ENCODE data around the gene HECTD4. TPM values are rescaled to one million over a fixed set of nuclear protein-coding genes. Genes with fewer than 3 reads are reported as not detected.

Gene HECTD4
- total RNA-seq, 2 donors from 2014 or later: 14.8 to 16.5 TPM

- Histone ChIP-seq H3K27me3 (no peaks in the 10 kb centered on the region), H3K27ac (no peak overlapping the region), H3K4me1 (peaks cover 0 to 12% of the 10 kb centered on the region in 2 donors), H3K36me3 (peaks cover 51% of the 10 kb centered on the region), H3K9me3 (no peaks in the 10 kb centered on the region), H3K4me3 (no peak overlapping the region)
- DNase-seq (ENCODE audit: low spot score): no peak
- TF ChIP-seq, protein P1, sequence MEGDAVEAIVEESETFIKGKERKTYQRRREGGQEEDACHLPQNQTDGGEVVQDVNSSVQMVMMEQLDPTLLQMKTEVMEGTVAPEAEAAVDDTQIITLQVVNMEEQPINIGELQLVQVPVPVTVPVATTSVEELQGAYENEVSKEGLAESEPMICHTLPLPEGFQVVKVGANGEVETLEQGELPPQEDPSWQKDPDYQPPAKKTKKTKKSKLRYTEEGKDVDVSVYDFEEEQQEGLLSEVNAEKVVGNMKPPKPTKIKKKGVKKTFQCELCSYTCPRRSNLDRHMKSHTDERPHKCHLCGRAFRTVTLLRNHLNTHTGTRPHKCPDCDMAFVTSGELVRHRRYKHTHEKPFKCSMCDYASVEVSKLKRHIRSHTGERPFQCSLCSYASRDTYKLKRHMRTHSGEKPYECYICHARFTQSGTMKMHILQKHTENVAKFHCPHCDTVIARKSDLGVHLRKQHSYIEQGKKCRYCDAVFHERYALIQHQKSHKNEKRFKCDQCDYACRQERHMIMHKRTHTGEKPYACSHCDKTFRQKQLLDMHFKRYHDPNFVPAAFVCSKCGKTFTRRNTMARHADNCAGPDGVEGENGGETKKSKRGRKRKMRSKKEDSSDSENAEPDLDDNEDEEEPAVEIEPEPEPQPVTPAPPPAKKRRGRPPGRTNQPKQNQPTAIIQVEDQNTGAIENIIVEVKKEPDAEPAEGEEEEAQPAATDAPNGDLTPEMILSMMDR (IDR thresholded peaks at IDR 0.05): no peak
Observed at GRCh38 chr12:112188130-112188830, 194.0 kb downstream of the HECTD4 start.

DNA sequence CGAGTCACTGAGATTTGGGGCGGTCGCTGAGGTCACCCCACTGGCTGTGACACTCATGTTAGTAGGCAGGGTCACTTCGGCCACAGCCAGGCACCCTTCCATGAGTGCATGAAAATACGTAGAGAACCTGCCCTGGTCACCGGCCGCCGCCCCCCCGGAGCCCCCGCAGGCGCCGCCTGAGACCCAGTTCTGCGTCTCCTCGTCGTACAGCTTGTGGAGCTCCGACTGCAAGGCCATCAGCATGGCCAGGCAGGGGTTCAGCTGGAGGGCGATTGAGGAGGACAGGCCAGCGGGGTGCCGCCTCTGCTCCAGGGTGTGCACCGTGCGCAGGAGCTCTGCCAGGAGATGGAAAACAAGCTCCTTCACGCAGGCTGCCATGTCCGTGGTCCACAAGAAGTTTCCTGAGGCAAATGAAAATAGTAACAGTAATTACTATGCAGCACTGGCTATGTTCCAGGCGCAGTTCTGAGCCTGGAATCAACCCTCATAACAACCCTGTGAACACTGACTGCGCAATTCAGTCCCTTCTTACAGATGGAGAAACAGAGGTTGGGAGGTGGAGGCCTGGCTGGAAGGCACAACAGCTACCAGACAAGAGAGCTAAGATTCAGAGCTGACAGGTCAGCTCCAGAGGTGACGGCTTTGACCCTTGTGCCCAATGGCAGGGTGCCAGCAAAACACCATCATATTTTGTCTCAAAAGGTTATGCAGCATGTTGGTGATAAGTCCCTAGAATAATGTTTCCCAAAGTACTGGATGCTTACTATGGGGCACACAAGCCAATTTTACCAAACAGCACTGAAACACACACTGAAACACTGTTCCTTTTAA lies 196.9 kb downstream of the HECTD4 start:
- no peaks in the 10 kb centered on the region for H3K9me3 ChIP-seq
- no peaks in the 10 kb centered on the region for H3K27me3 ChIP-seq
- TF ChIP-seq, protein P1 (IDR thresholded peaks at IDR 0.05): no peak
- H3K27ac ChIP-seq: no peak overlapping the region
- peaks cover 43% of the 10 kb centered on the region for H3K36me3 ChIP-seq
- no peaks in the 10 kb centered on the region for H3K4me1 ChIP-seq
- DNase-seq (ENCODE audit: low spot score): no peak
- no peak overlapping the region for H3K4me3 ChIP-seq

GRCh38 chr12:112184056-112184887 lies 198.0 kb downstream of the HECTD4 start:
- no peak overlapping the region for H3K27ac ChIP-seq
- DNase-seq (ENCODE audit: low spot score): no peak
- no peaks in the 10 kb centered on the region for H3K9me3 ChIP-seq
- H3K4me1 ChIP-seq: no peaks in the 10 kb centered on the region
- TF ChIP-seq, protein P1 (IDR thresholded peaks at IDR 0.05): no peak
- H3K27me3 ChIP-seq: no peaks in the 10 kb centered on the region
- no peak overlapping the region for H3K4me3 ChIP-seq
- H3K36me3 ChIP-seq: peaks cover 50% of the 10 kb centered on the region

GRCh38 chr12:112183141-112184021 lies 198.8 kb downstream of the HECTD4 start:
- peaks cover 53% of the 10 kb centered on the region for H3K36me3 ChIP-seq
- DNase-seq (ENCODE audit: low spot score): no peak
- no peaks in the 10 kb centered on the region for H3K27me3 ChIP-seq
- TF ChIP-seq, protein P1 (IDR thresholded peaks at IDR 0.05): no peak
- H3K4me3 ChIP-seq: no peak overlapping the region
- H3K4me1 ChIP-seq: no peaks in the 10 kb centered on the region
- no peaks in the 10 kb centered on the region for H3K9me3 ChIP-seq
- peak overlapping the region in 1 of 2 donors; percentile 27 for H3K27ac ChIP-seq

DNA sequence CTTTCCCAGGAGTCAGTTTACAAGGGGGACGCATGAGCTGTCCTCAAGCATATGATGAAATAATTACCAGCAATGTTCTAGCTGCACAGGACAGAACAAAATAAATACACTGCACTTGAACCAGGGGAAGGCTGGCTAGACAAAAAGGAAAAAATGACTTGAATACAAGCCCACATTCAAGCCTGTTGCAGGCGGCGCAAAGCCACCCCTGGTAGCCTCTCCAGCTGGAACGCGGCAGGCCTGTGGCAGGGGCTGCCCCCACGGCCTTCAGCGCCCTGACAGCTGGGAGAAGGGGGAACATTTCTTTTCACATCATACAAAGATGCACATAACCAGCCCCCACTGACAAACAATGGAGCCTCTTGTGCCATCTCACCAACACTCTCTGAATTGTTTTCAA lies 199.7 kb downstream of the HECTD4 start:
- TF ChIP-seq, protein P1 (IDR thresholded peaks at IDR 0.05): no peak
- no peaks in the 10 kb centered on the region for H3K9me3 ChIP-seq
- no peak for DNase-seq (ENCODE audit: low spot score)
- H3K4me3 ChIP-seq: no peak overlapping the region
- H3K36me3 ChIP-seq: peaks cover 57% of the 10 kb centered on the region
- H3K27me3 ChIP-seq: no peaks in the 10 kb centered on the region
- H3K4me1 ChIP-seq: no peaks in the 10 kb centered on the region
- H3K27ac ChIP-seq: peak overlapping the region in 1 of 2 donors; percentile 27
